KBM-7 (cell line): ENCODE data around the gene ABCB4.
"Not testable (repeated sequence)": the region's sequence is repeated elsewhere in the genome, so short reads cannot be mapped to it uniquely, and the experiment has no call there.

Source experiments
- DNase-seq: peaks from one replicate; pipeline ENCODE4 v3.0.0-alpha.2; 2015
- in situ Hi-C: fragments of 300-500 bp; cut with MboI; formaldehyde crosslinking; loops from 2 replicates; pipeline ENCODE4 v1.14.3; 2020; ENCODE audit warnings: low sequenced_read_pairs, low pct_unique_long_range_greater_than_20kb, mixed read lengths

ABCB4 gene

DNA sequence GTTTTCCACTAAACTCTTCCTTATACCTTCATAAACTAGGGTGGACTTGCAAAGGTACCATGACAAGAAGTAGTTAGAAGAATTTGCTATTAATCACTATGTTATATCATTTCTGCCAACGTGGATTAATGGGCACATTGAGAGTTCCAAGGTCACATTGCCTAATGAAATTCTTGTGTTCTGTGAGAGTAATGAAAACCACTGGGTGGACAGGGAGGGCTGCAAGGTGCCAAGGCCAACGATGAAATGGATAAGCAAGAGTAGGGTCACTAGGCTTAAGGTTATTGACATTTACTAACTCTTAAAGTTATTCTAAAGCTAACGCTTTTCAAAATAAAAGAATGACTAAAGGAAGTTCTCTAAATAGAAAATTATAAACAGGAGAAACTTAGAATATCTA is 6.6 kb upstream of the ABCB4 start:
- in situ Hi-C loops: no loop called here
- DNase-seq: no peak

GRCh38 chr7:87480386-87480785 is 4.9 kb upstream of the ABCB4 start:
- in situ Hi-C loops: no loop called here
- no peak for DNase-seq

GRCh38 chr7:87479951-87480350 is 4.5 kb upstream of the ABCB4 start:
- in situ Hi-C loops: no loop called here
- no peak for DNase-seq

DNA sequence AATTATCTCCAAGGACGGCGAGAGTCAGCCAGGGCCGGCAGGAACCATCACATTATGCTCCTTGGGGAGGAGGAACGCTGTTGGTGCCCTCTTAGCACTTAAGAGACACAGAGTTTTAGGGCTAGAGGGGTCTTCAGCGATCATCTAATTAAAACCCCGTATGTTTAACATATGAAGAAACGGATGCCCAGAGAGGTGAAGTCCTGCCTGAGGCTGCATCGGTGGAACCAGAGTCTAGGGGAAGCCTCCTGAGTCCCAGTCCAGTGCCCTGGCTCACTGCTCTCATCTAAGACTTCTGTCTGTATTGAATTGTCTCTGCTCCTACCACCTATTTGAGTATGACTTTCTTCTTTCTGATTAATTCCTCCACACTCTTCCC is 688 bp upstream of the ABCB4 start:
- in situ Hi-C loops: no loop called here
- no peak for DNase-seq

DNA sequence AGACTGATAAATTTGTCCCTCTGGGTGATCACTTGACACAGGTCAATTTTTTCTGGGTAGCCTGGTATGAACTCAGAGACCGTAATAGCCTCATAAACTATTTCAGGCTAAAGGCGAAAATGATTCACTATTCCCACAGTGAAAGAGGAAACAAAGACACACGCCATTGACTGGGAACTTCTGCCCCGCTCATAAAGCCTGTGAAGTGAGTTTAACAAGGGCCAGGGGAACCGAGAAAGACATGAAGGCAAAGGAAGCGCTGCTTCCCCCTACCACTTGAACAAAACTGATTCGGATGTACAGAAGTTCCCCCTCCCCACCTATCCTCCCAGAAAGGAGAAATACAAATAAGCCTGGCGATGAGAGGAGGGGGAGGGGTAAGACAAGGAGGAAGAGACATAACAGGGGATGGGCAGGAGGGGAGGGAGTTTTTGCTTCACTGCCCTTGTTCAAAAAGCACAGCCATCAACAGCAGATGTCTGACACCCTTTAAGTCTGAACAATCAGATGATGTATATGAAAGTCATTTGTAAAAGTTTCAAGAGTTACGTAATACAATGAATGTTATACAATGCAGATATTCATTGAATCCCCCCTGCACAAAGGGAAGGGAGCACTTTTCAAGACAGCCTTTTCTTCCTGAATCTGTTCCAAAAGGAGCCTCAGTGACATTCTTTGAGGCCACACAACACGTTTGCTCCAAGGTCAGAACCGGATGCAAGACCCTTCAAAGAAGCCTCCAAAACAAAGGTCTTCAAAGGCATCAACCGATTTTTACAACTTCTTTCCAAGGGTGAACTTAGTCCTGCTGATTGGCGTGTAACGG is 734 bp downstream of the ABCB4 start:
- in situ Hi-C loops: no loop called here
- peak; percentile 88 for DNase-seq

DNA sequence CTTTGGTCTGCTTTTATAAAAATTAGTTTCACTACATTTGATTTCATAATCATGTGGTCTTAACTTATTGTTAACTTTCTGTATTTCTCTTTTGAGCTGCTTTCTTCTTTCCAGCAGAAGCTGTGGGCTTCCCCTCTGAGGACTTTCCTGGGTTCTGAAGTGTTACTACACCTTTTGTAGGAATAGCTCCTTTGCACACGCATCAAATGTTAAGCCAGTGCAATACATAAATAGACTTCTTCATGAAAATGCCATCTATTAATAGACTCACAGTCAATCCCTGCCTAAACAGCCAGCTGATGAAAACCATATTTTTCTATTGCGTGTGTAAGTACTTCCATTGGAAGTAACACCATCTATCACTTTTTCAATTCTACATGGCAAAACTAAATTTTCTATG is 1.5 kb downstream of the ABCB4 start:
- DNase-seq: no peak
- in situ Hi-C loops: no loop called here

GRCh38 chr7:87473192-87473591 is 2.3 kb downstream of the ABCB4 start:
- in situ Hi-C loops: no loop called here
- no peak for DNase-seq

DNA sequence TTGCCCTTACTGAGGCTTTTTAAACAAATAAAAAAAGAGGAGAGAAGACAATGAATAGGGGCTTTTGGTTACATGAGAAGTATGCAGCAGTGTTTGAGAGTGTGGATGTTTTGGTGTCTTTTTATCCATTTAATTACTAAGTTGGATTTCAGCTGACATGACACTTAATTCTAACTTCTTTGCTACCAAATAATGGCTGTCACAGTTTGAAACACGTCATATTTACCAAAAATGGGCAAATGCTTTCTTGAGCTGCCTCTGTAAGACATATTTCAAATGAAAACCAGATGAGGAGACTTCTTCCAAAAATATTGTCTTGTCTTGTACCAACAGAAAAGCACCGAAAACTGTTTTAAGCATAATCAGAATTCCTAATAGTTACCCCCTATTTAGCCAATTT is 4.0 kb downstream of the ABCB4 start:
- in situ Hi-C loops: no loop called here
- DNase-seq: no peak

GRCh38 chr7:87469204-87469603 is 6.3 kb downstream of the ABCB4 start:
- in situ Hi-C loops, DNase-seq: not testable (repeated sequence)

DNA sequence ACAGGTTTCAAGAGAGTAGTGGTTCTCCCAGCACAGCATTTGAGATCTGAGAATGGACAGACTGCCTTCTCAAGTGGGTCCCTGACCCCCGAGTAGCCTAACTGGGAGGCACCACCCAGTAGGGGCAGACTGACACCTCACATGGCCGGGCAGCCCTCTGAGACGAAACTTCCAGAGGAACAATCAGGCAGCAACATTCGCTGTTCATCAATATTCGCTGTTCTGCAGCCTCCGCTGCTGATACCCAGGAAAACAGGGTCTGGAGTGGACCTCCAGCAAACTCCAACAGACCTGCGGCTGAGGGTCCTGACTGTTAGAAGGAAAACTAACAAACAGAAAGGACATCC is 10.0 kb downstream of the ABCB4 start:
- DNase-seq, in situ Hi-C loops: not testable (repeated sequence)

DNA sequence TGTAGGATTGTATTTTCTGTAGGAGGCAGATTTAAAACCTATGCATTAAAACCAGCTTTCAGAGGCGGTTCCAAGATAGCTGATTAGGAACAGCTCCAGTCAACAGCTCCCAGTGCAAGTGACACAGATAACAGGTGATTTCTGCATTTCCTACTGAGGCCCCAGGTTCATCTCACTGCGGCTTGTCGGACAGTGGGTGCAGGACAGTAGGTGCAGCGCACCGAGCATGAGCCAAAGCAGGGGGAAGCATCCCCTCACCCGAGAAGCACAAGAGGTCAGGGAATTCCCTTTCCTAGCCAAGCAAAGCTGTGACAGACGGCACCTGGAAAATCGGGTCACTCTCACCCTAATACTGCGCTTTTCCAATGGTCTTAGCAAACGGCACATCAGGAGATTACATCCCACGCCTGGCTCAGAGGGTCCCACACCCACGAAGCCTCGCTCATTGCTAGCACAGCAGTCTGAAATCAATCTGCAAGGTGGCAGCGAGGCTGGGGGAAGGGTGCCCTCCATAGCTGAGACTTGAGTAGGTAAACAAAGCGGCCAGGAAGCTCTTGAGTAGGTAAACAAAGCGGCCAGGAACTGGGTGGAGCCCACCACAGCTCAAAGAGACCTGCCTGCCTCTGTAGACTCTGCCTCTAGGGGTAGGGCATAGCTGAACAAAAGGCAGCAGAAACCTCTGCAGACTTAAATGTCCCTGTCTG is 10.5 kb downstream of the ABCB4 start:
- in situ Hi-C loops: not testable (repeated sequence)

GRCh38 chr7:87463982-87464381 is 11.5 kb downstream of the ABCB4 start:
- in situ Hi-C loops: no loop called here
- DNase-seq: no peak

More for the DNA sequence above, 10.5 kb downstream of the ABCB4 start:
- DNase-seq: not testable (repeated sequence)

- DNase-seq, in situ Hi-C loops: not testable (repeated sequence)
Measured at GRCh38 chr7:87460444-87460843, 15.0 kb downstream of the ABCB4 start.

DNA sequence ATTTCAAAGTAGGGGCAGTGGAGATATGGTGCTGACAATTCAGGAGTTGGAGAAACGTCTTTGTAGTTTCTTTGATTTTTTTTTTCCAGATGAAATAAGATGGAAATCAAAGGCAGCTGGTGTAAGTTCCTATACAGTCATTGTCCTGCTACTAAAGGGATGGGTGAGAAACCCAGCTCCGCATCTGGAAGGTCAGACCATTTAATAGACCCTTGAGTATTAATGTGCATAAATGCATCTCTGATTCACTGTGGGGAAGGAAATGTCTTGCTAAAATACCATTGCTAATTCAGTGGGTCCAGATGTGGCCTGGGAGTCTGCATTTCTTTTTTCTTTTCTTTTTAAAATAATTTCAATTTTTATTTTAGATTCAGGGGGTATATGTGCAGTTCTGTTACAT is 15.5 kb downstream of the ABCB4 start:
- in situ Hi-C loops: no loop called here
- no peak for DNase-seq

GRCh38 chr7:87458148-87458547 is 17.3 kb downstream of the ABCB4 start:
- DNase-seq: no peak
- in situ Hi-C loops: no loop called here

DNA sequence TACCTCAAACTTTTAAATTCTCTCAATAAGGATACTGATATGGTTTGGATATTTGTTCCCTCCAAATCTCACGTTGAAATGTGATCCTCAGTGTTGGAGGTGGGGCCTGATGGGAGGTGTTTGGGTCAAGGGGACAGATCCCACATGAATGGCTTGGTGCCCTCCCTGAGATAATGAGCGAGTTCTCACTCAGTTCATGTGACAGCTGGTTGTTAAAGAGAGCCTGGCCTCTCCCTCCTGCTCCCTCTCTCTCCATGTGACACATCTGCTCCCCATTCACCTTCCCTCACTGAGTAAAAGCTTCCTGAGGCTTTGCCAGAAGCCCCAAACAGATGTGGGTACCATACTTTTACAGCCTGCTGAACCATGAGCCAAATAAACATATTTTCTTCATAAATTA is 19.2 kb downstream of the ABCB4 start:
- in situ Hi-C loops: no loop called here
- DNase-seq: no peak

GRCh38 chr7:87452279-87452678 is 23.2 kb downstream of the ABCB4 start:
- no peak for DNase-seq
- in situ Hi-C loops: no loop called here

DNA sequence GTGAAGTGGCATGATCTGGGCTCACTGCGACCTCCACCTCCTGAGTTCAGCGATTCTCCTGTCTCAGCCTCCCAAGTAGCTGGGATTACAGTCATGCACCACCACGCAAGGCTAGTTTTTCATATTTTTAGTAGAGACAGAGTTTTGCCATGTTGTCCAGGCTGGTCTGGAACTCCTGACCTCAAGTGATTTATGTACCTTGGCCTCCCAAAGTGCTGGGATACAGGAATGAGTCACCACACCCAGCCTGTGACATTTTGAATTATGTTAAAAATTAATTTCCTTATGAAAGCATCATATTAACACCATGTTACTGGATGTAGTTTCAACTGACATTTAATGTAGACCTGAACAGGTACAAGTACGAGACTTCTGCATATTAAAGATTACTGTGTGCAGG is 24.3 kb downstream of the ABCB4 start:
- DNase-seq: no peak
- in situ Hi-C loops: no loop called here

DNA sequence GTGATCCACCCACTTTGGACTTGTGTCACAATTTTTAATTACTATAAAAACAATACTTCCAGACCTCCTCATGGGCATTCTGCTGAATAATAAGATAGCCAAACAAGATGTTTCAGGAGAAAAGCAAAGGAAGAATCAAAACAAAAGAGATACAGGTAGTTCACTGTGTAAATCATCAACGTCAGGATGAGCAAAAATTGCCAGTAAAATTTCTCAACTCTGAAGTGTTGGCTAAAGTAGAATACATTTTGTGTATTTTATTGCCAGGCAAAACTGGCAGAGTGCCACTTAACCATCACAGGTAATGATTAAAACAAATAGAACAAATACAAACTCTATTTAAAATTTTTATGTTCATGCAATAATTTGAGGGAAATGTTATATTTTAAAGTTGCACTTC is 24.8 kb downstream of the ABCB4 start:
- DNase-seq: no peak
- in situ Hi-C loops: no loop called here

GRCh38 chr7:87448388-87448787 is 27.1 kb downstream of the ABCB4 start:
- in situ Hi-C loops: no loop called here
- peak; percentile 28 for DNase-seq

DNA sequence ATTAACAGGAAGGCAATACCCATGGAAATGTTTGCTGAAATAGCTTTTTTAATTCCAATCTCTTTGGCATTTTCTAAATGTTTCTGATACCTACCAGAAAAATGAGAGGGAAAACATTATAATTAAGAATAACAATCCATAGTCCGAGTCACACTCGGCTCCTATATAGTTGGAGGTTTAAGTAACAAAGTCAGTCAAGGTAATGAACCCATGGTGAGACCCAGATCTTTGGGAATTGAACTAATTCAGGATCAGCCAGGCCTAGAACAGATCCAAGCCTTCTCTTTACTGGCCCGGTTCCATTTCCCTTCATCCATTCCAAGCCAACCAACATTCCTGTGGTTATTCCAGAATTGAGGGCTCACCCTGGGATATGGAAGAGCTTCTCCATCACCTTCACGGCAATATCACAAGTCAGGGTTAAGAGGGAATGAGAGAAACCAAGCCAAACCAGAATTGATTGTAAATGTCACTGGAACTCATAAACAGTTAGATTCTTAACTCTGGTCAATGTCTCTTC is 28.3 kb downstream of the ABCB4 start:
- in situ Hi-C loops: no loop called here
- no peak for DNase-seq
